ENCODE measurements around the gene RPS16. TPM values are rescaled to one million over a fixed set of nuclear protein-coding genes. Genes with fewer than 3 reads are reported as not detected.
A peak's percentile ranks its signal among the peaks of the same experiment; 100 is the strongest.
"Not testable (repeated sequence)": the region's sequence is repeated elsewhere in the genome, so short reads cannot be mapped to it uniquely, and the experiment has no call there.

RPS16 gene
- total and polyA plus RNA-seq, 4 donors, result 109 to 1,094 (median 218) TPM

DNA sequence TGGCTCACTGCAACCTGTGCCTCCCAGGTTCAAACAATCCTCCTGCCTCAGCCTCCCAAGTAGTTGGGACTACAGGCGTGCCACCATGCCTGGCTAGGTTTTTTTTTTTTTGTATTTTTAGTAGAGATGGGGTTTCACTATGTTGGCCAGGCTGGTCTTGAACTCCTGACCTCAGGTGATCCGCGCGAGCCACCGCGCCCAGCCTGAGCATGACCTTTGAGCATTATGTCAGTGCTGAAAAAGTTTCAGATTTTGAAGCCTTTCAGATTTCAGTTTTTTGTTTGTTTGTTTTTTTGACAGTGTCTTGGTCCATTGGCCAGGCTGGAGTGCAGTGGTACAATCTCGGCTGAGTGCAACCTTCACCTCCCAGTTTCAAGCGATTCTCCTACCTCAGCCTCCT is 15.5 kb upstream of the RPS16 start:
- not testable (repeated sequence) for H3K27ac ChIP-seq (ENCODE audit: low read depth in 1 of 2, low read length in 2 of 2); H3K9ac ChIP-seq (ENCODE audit: low read depth in 1 of 2, low read length in 2 of 2); H3K9me3 ChIP-seq (ENCODE audit: control insufficient read depth in 4 of 4, low read length in 3 of 4); H3K4me3 ChIP-seq (ENCODE audit: low read depth in 1 of 3, low read length in 3 of 3); H3K27me3 ChIP-seq (ENCODE audit: control insufficient read depth in 4 of 4, insufficient read depth in 4 of 4, low read length in 3 of 4); DNase-seq (ENCODE audit: low spot score)
- Histone ChIP-seq H3K36me3 (ENCODE audit: control insufficient read depth in 4 of 4, insufficient read depth in 3 of 4, low read depth in 1 of 4, low read length in 3 of 4) (peaks cover 2 to 23% (median 11%) of the 10 kb centered on the region in 4 donors), H3K4me1 (ENCODE audit: control insufficient read depth in 4 of 4, insufficient read depth in 4 of 4, low read length in 3 of 4) (peaks cover 13 to 32% (median 24%) of the 10 kb centered on the region in 4 donors)
- TF ChIP-seq HNF4A (conservative IDR thresholded peaks at IDR 0.05) (peak; percentile 40 to 56), RXRA (IDR thresholded peaks at IDR 0.05) (peak; percentile 19 to 57)
- 44% methylated on average over 8 of the region's 8 CpGs for WGBS

DNA sequence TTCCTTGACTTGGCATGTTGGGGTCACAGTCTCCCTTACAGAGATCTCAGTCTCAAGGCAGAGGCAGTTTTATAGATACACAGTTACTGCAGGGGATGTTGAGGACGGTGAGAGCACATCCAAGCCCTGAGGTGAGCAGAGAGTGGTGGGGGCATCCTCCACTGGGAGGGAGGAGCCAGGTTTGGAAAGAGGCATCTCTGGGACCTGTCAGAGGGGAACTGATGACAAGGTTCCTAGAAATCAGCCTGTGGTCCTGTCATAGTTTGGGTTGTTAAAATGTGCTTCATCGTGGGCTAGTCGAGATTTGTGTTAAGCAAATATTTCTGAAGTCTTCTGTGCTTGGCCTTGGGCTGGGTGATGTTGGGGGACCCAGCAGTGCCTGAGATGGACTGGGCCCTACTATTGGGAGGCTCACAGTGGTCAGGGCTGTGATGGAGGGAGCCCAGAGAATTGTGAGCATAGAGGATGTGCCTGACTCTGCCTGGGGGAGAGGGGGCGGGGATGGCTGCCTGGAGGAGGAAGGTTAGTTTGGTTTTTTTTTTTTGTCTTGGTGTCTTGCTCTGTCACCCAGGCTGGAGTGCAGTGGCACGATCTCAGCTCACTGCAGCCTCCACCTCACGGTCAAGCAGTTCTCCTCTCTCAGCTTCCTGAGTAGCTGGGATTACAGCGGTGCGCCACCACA is 13.5 kb upstream of the RPS16 start:
- Histone ChIP-seq H3K36me3 (ENCODE audit: control insufficient read depth in 4 of 4, insufficient read depth in 3 of 4, low read depth in 1 of 4, low read length in 3 of 4) (peaks cover 0 to 18% (median 7%) of the 10 kb centered on the region in 4 donors), H3K9me3 (ENCODE audit: control insufficient read depth in 4 of 4, low read length in 3 of 4) (no peaks in the 10 kb centered on the region), H3K9ac (ENCODE audit: low read depth in 1 of 2, low read length in 2 of 2) (no peak overlapping the region), H3K4me1 (ENCODE audit: control insufficient read depth in 4 of 4, insufficient read depth in 4 of 4, low read length in 3 of 4) (peaks cover 13 to 38% (median 27%) of the 10 kb centered on the region in 4 donors), H3K27me3 (ENCODE audit: control insufficient read depth in 4 of 4, insufficient read depth in 4 of 4, low read length in 3 of 4) (no peaks in the 10 kb centered on the region), H3K27ac (ENCODE audit: low read depth in 1 of 2, low read length in 2 of 2) (no peak overlapping the region), H3K4me3 (ENCODE audit: low read depth in 1 of 3, low read length in 3 of 3) (no peak overlapping the region)
- 84% methylated on average over 8 of the region's 8 CpGs for WGBS
- TF ChIP-seq HNF4A (conservative IDR thresholded peaks at IDR 0.05) (no peak), FOXA2 (IDR thresholded peaks at IDR 0.05) (no peak), HNF4G (IDR thresholded peaks at IDR 0.05) (no peak)
- no peak for DNase-seq (ENCODE audit: low spot score)

- Histone ChIP-seq H3K9ac (ENCODE audit: low read depth in 1 of 2, low read length in 2 of 2) (no peak overlapping the region), H3K36me3 (ENCODE audit: control insufficient read depth in 4 of 4, insufficient read depth in 3 of 4, low read depth in 1 of 4, low read length in 3 of 4) (peaks cover 0 to 13% (median 4%) of the 10 kb centered on the region in 4 donors), H3K27me3 (ENCODE audit: control insufficient read depth in 4 of 4, insufficient read depth in 4 of 4, low read length in 3 of 4) (no peaks in the 10 kb centered on the region), H3K4me3 (ENCODE audit: low read depth in 1 of 3, low read length in 3 of 3) (no peak overlapping the region), H3K9me3 (ENCODE audit: control insufficient read depth in 4 of 4, low read length in 3 of 4) (no peaks in the 10 kb centered on the region), H3K27ac (ENCODE audit: low read depth in 1 of 2, low read length in 2 of 2) (no peak overlapping the region), H3K4me1 (ENCODE audit: control insufficient read depth in 4 of 4, insufficient read depth in 4 of 4, low read length in 3 of 4) (peaks cover 13 to 38% (median 27%) of the 10 kb centered on the region in 4 donors)
- TF ChIP-seq YY1 (IDR thresholded peaks at IDR 0.05), result no peak
- 75% methylated on average over 3 of the region's 3 CpGs for WGBS
- no peak for DNase-seq (ENCODE audit: low spot score)
These were observed 12.5 kb upstream of the RPS16 start for GRCh38 chr19:39448271-39448670.

- H3K9me3 ChIP-seq (ENCODE audit: control insufficient read depth in 4 of 4, low read length in 3 of 4), result no peaks in the 10 kb centered on the region
- peaks cover 13 to 38% (median 26%) of the 10 kb centered on the region in 4 donors for H3K4me1 ChIP-seq (ENCODE audit: control insufficient read depth in 4 of 4, insufficient read depth in 4 of 4, low read length in 3 of 4)
- peaks cover 0 to 5% (median under 1%) of the 10 kb centered on the region in 4 donors for H3K36me3 ChIP-seq (ENCODE audit: control insufficient read depth in 4 of 4, insufficient read depth in 3 of 4, low read depth in 1 of 4, low read length in 3 of 4)
- H3K27ac ChIP-seq (ENCODE audit: low read depth in 1 of 2, low read length in 2 of 2), result peak overlapping the region in 1 of 2 donors; percentile 75
- peak overlapping the region; percentile 72 to 99 (median 87) for H3K4me3 ChIP-seq (ENCODE audit: low read depth in 1 of 3, low read length in 3 of 3)
- TF ChIP-seq GABPA (IDR thresholded peaks at IDR 0.05 in 1 of 2, conservative IDR thresholded peaks at IDR 0.05 in 1 of 2), result no peak
- TF ChIP-seq SP1 (IDR thresholded peaks at IDR 0.05), result no peak
- TF ChIP-seq RXRA (IDR thresholded peaks at IDR 0.05), result no peak
- no peak for TF ChIP-seq FOXA1 (IDR thresholded peaks at IDR 0.05)
- TF ChIP-seq JUND (IDR thresholded peaks at IDR 0.05), result no peak
- TF ChIP-seq YY1 (IDR thresholded peaks at IDR 0.05), result no peak
- TF ChIP-seq, protein P1, sequence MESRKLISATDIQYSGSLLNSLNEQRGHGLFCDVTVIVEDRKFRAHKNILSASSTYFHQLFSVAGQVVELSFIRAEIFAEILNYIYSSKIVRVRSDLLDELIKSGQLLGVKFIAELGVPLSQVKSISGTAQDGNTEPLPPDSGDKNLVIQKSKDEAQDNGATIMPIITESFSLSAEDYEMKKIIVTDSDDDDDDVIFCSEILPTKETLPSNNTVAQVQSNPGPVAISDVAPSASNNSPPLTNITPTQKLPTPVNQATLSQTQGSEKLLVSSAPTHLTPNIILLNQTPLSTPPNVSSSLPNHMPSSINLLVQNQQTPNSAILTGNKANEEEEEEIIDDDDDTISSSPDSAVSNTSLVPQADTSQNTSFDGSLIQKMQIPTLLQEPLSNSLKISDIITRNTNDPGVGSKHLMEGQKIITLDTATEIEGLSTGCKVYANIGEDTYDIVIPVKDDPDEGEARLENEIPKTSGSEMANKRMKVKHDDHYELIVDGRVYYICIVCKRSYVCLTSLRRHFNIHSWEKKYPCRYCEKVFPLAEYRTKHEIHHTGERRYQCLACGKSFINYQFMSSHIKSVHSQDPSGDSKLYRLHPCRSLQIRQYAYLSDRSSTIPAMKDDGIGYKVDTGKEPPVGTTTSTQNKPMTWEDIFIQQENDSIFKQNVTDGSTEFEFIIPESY (IDR thresholded peaks at IDR 0.05), result no peak
- no peak for TF ChIP-seq TAF1 (conservative IDR thresholded peaks at IDR 0.05)
- TF ChIP-seq MAX (IDR thresholded peaks at IDR 0.05), result no peak
- no peak for DNase-seq (ENCODE audit: low spot score)
- WGBS, result 88% methylated on average over 16 of the region's 16 CpGs
- H3K9ac ChIP-seq (ENCODE audit: low read depth in 1 of 2, low read length in 2 of 2), result peak overlapping the region; percentile 89 to 99
- no peaks in the 10 kb centered on the region for H3K27me3 ChIP-seq (ENCODE audit: control insufficient read depth in 4 of 4, insufficient read depth in 4 of 4, low read length in 3 of 4)
These were observed 10.8 kb upstream of the RPS16 start for GRCh38 chr19:39446365-39447084.

All from liver (tissue), 9 donors.